Activated gamma-delta T cell treated with anti-CD3 and anti-CD28 coated beads, Interleukin-2, amount 50 U/mL, for 16 hours (primary cell): ENCODE results near the gene CD84.
A peak's percentile ranks its signal among the peaks of the same experiment; 100 is the strongest.
"Not testable (repeated sequence)": the region's sequence is repeated elsewhere in the genome, so short reads cannot be mapped to it uniquely, and the experiment has no call there.

Source experiments
- DNase-seq: peaks from one replicate; pipeline ENCODE4 v3.0.0-alpha.2; 2020; ENCODE audit warnings: low read depth

CD84 gene

GRCh38 chr1:160542303-160542945 is 36.9 kb downstream of the CD84 start:
- DNase-seq, result no peak

DNA sequence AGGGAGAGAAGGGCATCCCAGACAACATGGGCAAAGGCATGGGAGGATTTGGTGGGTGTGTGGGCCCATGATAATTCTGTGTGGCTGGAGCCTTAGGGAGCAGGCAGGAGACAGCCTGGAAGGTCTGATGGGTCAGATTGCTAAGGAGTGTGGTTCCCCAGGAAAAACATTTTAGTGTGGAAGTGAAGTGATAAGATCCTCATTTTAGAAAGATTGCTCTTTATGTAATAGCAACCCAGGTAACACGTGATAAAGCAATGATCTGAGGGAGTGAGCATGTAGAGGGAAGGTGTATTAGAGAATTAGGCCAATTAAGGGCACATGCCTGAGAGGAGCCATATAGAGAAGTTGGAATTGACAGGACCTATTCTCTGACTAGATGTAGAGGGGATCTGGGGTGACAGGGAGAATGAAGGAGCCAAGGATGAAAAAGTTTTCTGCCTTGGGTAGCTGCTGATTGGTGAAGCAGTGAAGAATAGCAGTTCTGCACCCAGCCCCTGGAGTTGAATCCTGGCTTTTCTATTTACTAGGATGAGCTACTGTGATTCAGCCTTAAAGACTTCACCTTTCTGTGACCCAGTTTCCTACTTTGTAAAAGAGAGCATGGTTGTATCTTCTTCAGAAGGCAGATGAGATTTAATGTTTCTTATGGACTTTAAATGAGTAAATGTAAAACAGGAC is 37.5 kb downstream of the CD84 start:
- no peak for DNase-seq

DNA sequence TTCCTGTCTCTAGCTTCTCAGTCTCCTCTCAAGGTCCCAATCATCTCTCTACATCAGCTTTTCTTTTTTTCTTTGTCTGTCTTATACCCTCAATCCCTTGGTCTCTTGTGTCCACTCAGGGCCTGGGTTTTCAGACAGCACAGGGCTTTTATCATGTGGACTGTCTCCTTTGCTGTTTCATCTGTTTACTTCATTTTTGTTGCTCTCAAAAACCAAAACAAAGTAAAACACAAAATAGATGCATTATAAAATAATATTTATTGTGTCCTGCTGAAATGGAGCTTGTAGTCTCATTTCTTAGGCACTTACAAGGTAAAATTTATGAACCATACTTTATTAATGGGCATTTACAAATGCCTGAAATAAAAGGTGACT is 38.5 kb downstream of the CD84 start:
- no peak for DNase-seq

DNA sequence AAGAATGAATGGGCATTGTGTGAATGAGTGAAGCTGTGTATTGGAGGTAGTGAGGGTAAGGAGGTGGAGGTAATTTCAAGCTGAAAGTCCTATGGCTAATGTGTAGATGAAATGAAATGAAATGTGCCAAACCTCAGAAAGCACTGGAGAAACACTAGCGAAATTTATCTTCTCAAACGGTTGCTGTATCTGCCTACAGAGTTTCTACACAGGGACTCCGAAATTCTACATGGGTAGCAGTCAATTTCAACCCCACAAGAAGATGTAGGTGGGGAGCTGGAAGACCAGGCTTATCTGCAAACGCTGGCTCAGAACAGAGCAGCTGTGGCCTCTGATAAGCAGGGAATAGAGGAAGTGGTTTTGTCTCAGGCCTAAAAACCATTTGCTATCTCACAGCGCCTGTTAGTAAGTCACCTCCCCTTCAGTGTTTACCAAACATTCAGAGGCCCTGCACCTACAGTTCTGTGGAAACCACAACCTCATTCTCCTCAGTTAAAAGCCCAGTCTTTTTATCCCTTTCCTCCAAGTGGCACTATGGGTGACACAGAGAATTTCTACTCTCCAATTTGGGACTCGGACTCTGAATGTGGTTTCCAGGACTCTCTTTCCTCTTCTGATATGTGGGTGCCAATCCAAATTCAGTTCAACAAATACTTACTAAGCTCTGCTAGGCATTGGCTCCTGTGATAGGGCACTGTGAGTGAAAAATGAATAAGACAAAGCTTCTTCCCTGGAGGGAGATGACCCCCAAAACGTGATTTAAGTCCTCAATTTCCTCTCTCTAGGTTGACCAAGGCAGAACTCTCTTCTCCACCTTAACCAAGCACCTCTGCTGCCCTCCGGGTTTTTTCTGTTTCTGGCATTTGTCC is 39.1 kb downstream of the CD84 start:
- DNase-seq, result peak; percentile 33

- no peak for DNase-seq
Measured at GRCh38 chr1:160539684-160539989, 39.7 kb downstream of the CD84 start.

DNA sequence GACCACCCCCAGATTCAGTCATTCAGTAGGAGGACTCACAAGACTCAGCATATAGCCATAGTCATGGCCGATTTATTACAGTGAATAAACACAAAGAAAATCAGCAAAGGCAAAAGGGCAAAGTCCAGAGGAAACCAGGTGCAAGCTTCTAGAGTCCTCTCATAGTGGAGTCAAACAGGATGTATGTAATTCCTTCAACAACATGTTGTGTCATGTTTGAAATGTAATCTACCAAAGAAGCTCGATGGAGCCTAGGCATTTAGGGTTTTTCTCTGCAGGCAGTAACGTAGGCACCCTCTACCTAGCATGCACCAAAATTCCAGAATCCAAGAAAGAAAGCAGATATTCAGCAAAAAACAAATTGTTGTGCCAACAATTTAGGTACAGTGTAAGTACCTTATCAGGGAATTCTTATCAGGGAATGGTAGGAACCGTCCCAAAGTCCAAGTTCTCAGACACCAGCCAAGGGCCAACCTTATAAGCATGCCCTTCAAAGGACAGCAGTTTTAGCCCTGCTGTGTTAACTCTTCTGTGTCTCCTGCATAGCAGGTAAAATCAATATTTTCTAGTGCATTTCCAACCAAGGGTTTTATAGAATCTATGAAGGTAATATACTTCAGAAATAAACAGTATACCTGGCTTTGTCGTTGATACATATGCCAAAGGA is 40.2 kb downstream of the CD84 start:
- no peak for DNase-seq

GRCh38 chr1:160537714-160538665 is 41.3 kb downstream of the CD84 start:
- DNase-seq, result no peak

GRCh38 chr1:160534823-160535605 is 44.3 kb downstream of the CD84 start:
- no peak for DNase-seq

DNA sequence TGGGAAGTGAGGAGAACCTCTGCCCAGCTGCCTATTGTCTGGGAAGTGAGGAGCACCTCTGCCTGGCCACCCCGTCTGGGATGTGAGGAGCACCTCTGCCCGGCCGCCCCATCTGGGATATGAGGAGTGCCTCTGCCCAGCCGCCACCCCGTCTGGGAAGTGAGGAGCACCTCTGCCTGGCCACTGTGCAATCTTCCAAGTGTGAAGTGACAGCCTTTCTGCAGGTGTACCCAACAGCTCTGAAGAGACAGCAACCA is 46.8 kb downstream of the CD84 start:
- not testable (repeated sequence) for DNase-seq

GRCh38 chr1:160531809-160532556 is 47.3 kb downstream of the CD84 start:
- DNase-seq, result not testable (repeated sequence)

- not testable (repeated sequence) for DNase-seq
Measured at GRCh38 chr1:160529401-160529952, 49.8 kb downstream of the CD84 start.

DNA sequence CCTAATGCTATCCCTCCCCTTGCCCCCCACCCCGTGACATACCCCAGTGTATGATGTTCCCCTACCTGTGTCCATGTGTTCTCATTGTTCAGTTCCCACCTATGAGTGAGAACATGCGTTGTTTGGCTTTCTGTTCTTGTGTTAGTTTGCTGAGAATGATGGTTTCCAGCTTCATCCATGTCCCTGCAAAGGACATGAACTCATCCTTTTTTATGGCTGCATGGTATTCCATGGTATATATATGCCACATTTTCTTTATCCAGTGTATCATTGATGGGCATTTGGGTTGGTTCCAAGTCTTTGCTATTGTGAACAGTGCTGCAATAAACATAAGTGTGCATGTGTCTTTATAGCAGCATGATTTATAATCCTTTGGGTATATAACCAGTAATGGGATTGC is 55.5 kb downstream of the CD84 start:
- not testable (repeated sequence) for DNase-seq

GRCh38 chr1:160522622-160523345 is 56.5 kb downstream of the CD84 start, which contains the start of gene SLAMF6:
Gene SLAMF6 (minus strand): TSS chr1:160523255. CDS start chr1:160523192, 63 bp downstream.
- no peak for DNase-seq

DNA sequence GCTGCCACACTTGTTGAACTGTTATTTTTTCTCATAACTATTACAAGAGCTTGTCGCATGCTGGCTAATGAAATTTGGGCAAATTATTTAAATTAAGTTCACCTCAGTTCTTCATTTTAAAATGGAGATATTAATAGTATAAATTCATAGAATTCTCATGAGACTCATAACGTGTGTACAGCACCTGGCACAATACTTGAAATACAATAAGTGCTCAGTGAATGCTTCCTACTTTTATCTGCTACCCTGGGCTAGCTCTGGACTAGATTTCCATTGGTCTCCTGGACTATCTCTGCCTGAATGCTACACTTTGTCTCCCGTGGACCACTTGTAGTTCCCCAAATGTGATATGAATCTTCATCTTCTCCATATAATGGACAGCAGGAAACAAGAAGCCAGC is 57.2 kb downstream of the CD84 start:
- no peak for DNase-seq

DNA sequence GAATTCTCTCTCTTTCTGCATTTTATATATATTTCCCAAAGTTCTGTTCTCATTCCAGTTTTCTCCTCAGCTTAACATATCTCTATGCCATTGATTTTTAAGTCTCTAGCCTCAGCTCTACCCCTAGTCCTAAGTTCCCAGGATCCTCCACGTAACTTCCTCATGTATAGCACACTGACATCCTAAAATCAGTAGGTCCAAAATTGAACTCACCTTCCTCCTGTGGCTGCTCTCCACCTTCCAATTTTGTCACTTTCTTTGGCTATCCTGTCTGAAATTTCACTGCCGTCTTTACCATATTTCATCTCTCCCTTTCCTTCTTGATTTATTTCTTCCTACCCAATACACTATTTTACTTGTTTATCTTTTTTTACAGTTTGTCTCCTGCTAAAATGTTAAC is 57.7 kb downstream of the CD84 start:
- no peak for DNase-seq

GRCh38 chr1:160520999-160521398 is 58.3 kb downstream of the CD84 start:
- no peak for DNase-seq

DNA sequence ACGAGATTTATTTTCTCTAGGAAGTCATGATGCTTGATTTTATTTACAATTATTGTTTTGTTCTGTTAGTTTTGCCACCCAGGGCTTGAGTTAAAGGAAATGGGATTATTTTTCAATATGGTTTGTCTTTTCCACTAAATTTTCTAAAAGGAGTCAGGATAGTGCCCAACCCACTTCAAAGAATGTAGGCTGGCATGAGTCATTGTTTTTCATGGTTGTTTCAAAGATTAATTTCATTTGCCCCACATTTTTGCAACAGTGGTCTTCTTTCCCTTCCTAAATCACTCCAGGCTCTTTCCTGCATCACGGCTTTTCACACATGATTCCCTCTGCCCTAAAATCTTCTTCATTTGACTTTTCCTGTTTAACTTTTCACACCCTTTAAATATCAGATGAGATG is 58.7 kb downstream of the CD84 start:
- no peak for DNase-seq

GRCh38 chr1:160519642-160520435 is 59.5 kb downstream of the CD84 start:
- no peak for DNase-seq
